SU-DHL-6 (cell line): ENCODE data around the gene HNRNPLL.

Experiments
- CTCF ChIP-seq: fragments of 200-600 bp; sonication (generic); IDR thresholded peaks from one replicate; pipeline ENCODE4 v1.5.1; 2017; ENCODE audit warnings: antibody characterized with exemption, mild to moderate bottlenecking, low read length, moderate library complexity; ENCODE audit not compliant: insufficient read depth, poor library complexity, severe bottlenecking
- EZH2phosphoT487 ChIP-seq: fragments of 200-600 bp; sonication (generic), shearing (Covaris generic); conservative IDR thresholded peaks from 2 replicates; pipeline ENCODE4 v1.6.1; 2018; ENCODE audit warnings: mild to moderate bottlenecking, antibody characterized with exemption, low read length, moderate library complexity, mixed read lengths

GRCh38 chr2:38546585-38546984 is 56.1 kb downstream of the HNRNPLL start:
- no peak for TF ChIP-seq CTCF
- no peak for TF ChIP-seq EZH2phosphoT487
